H1 (cell line): Measurements from ENCODE around the gene FIGNL2. TPM values are rescaled to one million over a fixed set of nuclear protein-coding genes. Genes with fewer than 3 reads are reported as not detected.

Experiments used
- polyA plus RNA-seq, 7 experiments: library from polyadenylated mRNA; depleted of rRNA in 3 of 7; stranded (reverse) in 5 of 7; unstranded in 2 of 7; fragments of >200 nt in 5 of 7; fragments of 200-250 nt in 2 of 7; gene quantifications; 1 replicate in 5 of 7; 2 replicates in 1 of 7; 4 replicates in 1 of 7; pipeline versions ENCODE4 v1.2.1 to v1.2.3, GENCODE V29; 2011 to 2013; ENCODE audit warnings: missing spikeins in 2 of 7, mixed read lengths in 2 of 7
- total RNA-seq: library from RNA; stranded (reverse); fragmentation: NEBNext Ultra II Directional; extraction: Animal tissue kit (Norgen Biotek cat#: 25700); gene quantifications from 2 replicates; pipeline ENCODE4 v1.2.1, GENCODE V29; 2021
- TF ChIP-seq, protein P1 (sequence below): IDR thresholded peaks from 2 replicates; pipeline ENCODE4 v1.6.1; 2012; ENCODE audit warnings: low read length, inconsistent platforms

Gene FIGNL2
- total and polyA plus RNA-seq, 2 of the 8 experiments (the other 6 are each of a cell fraction or from before 2014, with no cell fraction given) = 6.5 to 7.1 TPM

DNA sequence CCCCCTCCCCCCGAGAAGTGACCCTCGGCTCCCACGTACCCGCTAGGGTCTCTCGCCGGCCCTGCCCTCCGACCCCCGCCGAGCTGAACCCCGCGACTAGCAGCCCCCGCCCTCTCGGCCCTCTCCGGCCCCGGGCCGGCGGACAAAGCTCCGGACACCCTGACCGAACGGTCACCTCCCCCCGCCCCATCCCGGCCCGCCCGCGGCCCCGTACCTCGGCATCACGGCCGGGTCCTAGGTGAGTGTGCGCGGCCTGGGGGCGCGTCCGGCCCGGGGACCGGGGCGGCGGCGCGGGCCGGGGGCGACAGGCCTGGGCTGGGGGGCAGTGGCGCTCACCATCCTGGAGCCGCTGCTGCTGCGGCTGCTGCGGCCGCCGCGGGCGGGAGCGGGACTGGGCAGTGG, at the start of gene FIGNL2 (continued):
- TF ChIP-seq, protein P1, sequence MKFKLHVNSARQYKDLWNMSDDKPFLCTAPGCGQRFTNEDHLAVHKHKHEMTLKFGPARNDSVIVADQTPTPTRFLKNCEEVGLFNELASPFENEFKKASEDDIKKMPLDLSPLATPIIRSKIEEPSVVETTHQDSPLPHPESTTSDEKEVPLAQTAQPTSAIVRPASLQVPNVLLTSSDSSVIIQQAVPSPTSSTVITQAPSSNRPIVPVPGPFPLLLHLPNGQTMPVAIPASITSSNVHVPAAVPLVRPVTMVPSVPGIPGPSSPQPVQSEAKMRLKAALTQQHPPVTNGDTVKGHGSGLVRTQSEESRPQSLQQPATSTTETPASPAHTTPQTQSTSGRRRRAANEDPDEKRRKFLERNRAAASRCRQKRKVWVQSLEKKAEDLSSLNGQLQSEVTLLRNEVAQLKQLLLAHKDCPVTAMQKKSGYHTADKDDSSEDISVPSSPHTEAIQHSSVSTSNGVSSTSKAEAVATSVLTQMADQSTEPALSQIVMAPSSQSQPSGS = no peak
